WTC11 (cell line): Measurements from ENCODE around the gene TTC4. TPM values are rescaled to one million over a fixed set of nuclear protein-coding genes. Genes with fewer than 3 reads are reported as not detected.

Experiments used
- ATAC-seq: fragments of 200-7000 bp; cut with Tn5 transposase; 2 replicates; pipeline ENCODE4 v1.10.0; 2021; ENCODE audit warnings: mild to moderate bottlenecking, moderate library complexity
- CTCF ChIA-PET: fragments of 300-600 bp; sonication (Branson Sonifier 250); formaldehyde crosslinking; loops from one replicate; lab custom pipeline; 2021; ENCODE audit warnings: antibody characterized with exemption; lab: Charles Lee
- POLR2A ChIA-PET: fragments of 350-600 bp; sonication (Branson Sonifier 250); formaldehyde crosslinking; loops from one replicate; lab custom pipeline; 2021; ENCODE audit warnings: antibody characterized with exemption; lab: Charles Lee
- DNase-seq: peaks from one replicate; pipeline ENCODE4 v3.0.0; 2021; ENCODE audit warnings: low spot score
- H3K27ac Mint-ChIP-seq: 2 replicates; pipeline ENCODE4 v1.8.0; 2021; ENCODE audit warnings: mixed read lengths
- H3K27me3 Mint-ChIP-seq: 2 replicates; pipeline ENCODE4 v1.8.0; 2021; ENCODE audit warnings: low read depth, mild to moderate bottlenecking, moderate library complexity, mixed read lengths
- H3K36me3 Mint-ChIP-seq: 2 replicates; pipeline ENCODE4 v1.8.0; 2021; ENCODE audit warnings: mixed read lengths
- H3K4me1 Mint-ChIP-seq: 2 replicates; pipeline ENCODE4 v1.8.0; 2022; ENCODE audit warnings: mixed read lengths
- H3K4me3 Mint-ChIP-seq: 2 replicates; pipeline ENCODE4 v1.8.0; 2021; ENCODE audit warnings: mild to moderate bottlenecking, moderate library complexity, mixed read lengths
- H3K9me3 Mint-ChIP-seq: 2 replicates; pipeline ENCODE4 v1.8.0; 2021; ENCODE audit warnings: mixed read lengths
- AFF4 ChIP-seq: sonication (generic); formaldehyde crosslinking; IDR thresholded peaks from 2 replicates; pipeline ENCODE4 v1.8.1; 2023; ENCODE audit warnings: mild to moderate bottlenecking, missing genetic modification reagents, borderline replicate concordance
- CDX4 ChIP-seq: fragments of 250-450 bp; sonication (Bioruptor Pico); IDR thresholded peaks from 2 replicates; pipeline ENCODE4 v1.9.0; 2021; ENCODE audit warnings: moderate library complexity, mild to moderate bottlenecking, inconsistent platforms, borderline replicate concordance
- FOXP1 ChIP-seq: sonication (generic); formaldehyde crosslinking; IDR thresholded peaks from 2 replicates; pipeline ENCODE4 v1.8.0; 2022; ENCODE audit warnings: missing genetic modification reagents, mild to moderate bottlenecking, moderate library complexity, borderline replicate concordance
- GTF2I ChIP-seq: fragments of 250-450 bp; sonication (Bioruptor Pico); conservative IDR thresholded peaks from 2 replicates; pipeline ENCODE4 v1.4.0; 2021; ENCODE audit warnings: mild to moderate bottlenecking
- HMGA2 ChIP-seq: fragments of 250-450 bp; sonication (Bioruptor Pico); IDR thresholded peaks from 2 replicates; pipeline ENCODE4 v1.4.0; 2021; ENCODE audit warnings: mild to moderate bottlenecking, moderate library complexity
- IRF2 ChIP-seq: sonication (generic); formaldehyde crosslinking; IDR thresholded peaks from 2 replicates; pipeline ENCODE4 v1.8.0; 2022; ENCODE audit warnings: low read depth, missing genetic modification reagents, borderline replicate concordance
- JUN ChIP-seq: sonication (generic); formaldehyde crosslinking; IDR thresholded peaks from 2 replicates; pipeline ENCODE4 v1.8.0; 2023; ENCODE audit warnings: mild to moderate bottlenecking, missing genetic modification reagents
- NR2C2 ChIP-seq: sonication (generic); formaldehyde crosslinking; IDR thresholded peaks from 2 replicates; pipeline ENCODE4 v1.8.0; 2022; ENCODE audit warnings: mild to moderate bottlenecking, missing genetic modification reagents
- RORB ChIP-seq: fragments of 250-450 bp; sonication (Bioruptor Pico); IDR thresholded peaks from 2 replicates; pipeline ENCODE4 v1.9.0; 2021; ENCODE audit warnings: mild to moderate bottlenecking
- SMAD3 ChIP-seq: sonication (generic); formaldehyde crosslinking; IDR thresholded peaks from 2 replicates; pipeline ENCODE4 v1.8.0; 2022; ENCODE audit warnings: missing genetic modification reagents, mild to moderate bottlenecking, borderline replicate concordance
- SMAD4 ChIP-seq: sonication (generic); formaldehyde crosslinking; IDR thresholded peaks from 2 replicates; pipeline ENCODE4 v1.8.0; 2022; ENCODE audit warnings: mild to moderate bottlenecking, missing genetic modification reagents
- USF1 ChIP-seq: sonication (generic); formaldehyde crosslinking; IDR thresholded peaks from 2 replicates; pipeline ENCODE4 v1.8.0; 2022; ENCODE audit warnings: mild to moderate bottlenecking, missing genetic modification reagents
- ZNF121 ChIP-seq: sonication (generic); formaldehyde crosslinking; IDR thresholded peaks from 2 replicates; pipeline ENCODE4 v1.8.0; 2023; ENCODE audit warnings: missing genetic modification reagents
- ZNF232 ChIP-seq: sonication (generic); formaldehyde crosslinking; IDR thresholded peaks from 2 replicates; pipeline ENCODE4 v1.8.0; 2022; ENCODE audit warnings: mild to moderate bottlenecking, missing genetic modification reagents
- ZNF263 ChIP-seq: sonication (generic); formaldehyde crosslinking; IDR thresholded peaks from 2 replicates; pipeline ENCODE4 v1.8.1; 2022; ENCODE audit warnings: low read depth, mild to moderate bottlenecking, moderate library complexity, missing genetic modification reagents
- total RNA-seq: library from RNA; stranded (reverse); gene quantifications from 3 replicates; pipeline ENCODE4 v1.2.3, GENCODE V29; 2021
- TF ChIP-seq, protein P1 (sequence below): fragments of 250-450 bp; sonication (Bioruptor Pico); IDR thresholded peaks from 2 replicates; pipeline ENCODE4 v1.9.0; 2021; ENCODE audit warnings: mild to moderate bottlenecking, borderline replicate concordance
- TF ChIP-seq, protein P2 (sequence below): fragments of 250-450 bp; sonication (Bioruptor Pico); IDR thresholded peaks from 2 replicates; pipeline ENCODE4 v2.1.2; 2022; ENCODE audit warnings: mild to moderate bottlenecking, moderate library complexity
- TF ChIP-seq, protein P3 (sequence below): sonication (generic); formaldehyde crosslinking; IDR thresholded peaks from 2 replicates; pipeline ENCODE4 v1.8.1; 2022; ENCODE audit warnings: mild to moderate bottlenecking, moderate library complexity, missing genetic modification reagents
- TF ChIP-seq, protein P4 (sequence below): sonication (generic); formaldehyde crosslinking; IDR thresholded peaks from 2 replicates; pipeline ENCODE4 v1.8.1; 2023; ENCODE audit warnings: mild to moderate bottlenecking, missing genetic modification reagents

TTC4 gene
- total RNA-seq, 1 experiment from 2014 or later: 18.8 TPM

DNA sequence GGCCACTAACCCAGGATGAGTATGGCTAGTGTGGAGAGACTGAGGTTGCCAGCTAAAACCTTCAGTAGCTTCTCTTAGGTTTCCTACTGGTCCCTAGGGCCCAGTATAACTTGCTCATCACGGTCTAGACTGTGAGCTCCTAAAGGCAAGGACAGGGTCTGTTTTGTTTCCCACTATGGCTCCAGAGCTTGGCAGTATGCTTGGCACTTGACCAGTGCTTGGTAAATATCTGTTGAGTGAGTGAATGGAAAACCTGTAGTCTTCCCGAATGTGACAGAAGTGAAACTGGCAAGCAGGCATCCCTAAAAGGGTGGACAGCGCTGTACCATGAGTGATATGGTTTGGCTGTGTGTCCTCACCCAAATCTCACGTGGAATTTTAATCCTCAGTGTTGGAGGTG is 61.8 kb downstream of the TTC4 start:
- peaks cover 43% of the 10 kb centered on the region for H3K27me3 Mint-ChIP-seq
- no peak overlapping the region for H3K27ac Mint-ChIP-seq
- CTCF ChIA-PET: interaction anchor here (1.9 kb wide), 1 partner anchor 15 kb away, joined by 6 read pairs; no protein-coding TSS in a partner anchor
- no peak overlapping the region for H3K4me3 Mint-ChIP-seq
- no peak for ATAC-seq
- peaks cover 4% of the 10 kb centered on the region; the same call in 1 of the 2 replicates for H3K9me3 Mint-ChIP-seq
- DNase-seq: no peak
- H3K4me1 Mint-ChIP-seq: peaks cover 12% of the 10 kb centered on the region
- H3K36me3 Mint-ChIP-seq: no peaks in the 10 kb centered on the region
- TF ChIP-seq USF1 (CRISPR knock-in tag): no peak
- no peak for TF ChIP-seq FOXP1 (CRISPR knock-in tag)
- TF ChIP-seq ZNF263 (CRISPR knock-in tag): no peak
- TF ChIP-seq, protein P1, sequence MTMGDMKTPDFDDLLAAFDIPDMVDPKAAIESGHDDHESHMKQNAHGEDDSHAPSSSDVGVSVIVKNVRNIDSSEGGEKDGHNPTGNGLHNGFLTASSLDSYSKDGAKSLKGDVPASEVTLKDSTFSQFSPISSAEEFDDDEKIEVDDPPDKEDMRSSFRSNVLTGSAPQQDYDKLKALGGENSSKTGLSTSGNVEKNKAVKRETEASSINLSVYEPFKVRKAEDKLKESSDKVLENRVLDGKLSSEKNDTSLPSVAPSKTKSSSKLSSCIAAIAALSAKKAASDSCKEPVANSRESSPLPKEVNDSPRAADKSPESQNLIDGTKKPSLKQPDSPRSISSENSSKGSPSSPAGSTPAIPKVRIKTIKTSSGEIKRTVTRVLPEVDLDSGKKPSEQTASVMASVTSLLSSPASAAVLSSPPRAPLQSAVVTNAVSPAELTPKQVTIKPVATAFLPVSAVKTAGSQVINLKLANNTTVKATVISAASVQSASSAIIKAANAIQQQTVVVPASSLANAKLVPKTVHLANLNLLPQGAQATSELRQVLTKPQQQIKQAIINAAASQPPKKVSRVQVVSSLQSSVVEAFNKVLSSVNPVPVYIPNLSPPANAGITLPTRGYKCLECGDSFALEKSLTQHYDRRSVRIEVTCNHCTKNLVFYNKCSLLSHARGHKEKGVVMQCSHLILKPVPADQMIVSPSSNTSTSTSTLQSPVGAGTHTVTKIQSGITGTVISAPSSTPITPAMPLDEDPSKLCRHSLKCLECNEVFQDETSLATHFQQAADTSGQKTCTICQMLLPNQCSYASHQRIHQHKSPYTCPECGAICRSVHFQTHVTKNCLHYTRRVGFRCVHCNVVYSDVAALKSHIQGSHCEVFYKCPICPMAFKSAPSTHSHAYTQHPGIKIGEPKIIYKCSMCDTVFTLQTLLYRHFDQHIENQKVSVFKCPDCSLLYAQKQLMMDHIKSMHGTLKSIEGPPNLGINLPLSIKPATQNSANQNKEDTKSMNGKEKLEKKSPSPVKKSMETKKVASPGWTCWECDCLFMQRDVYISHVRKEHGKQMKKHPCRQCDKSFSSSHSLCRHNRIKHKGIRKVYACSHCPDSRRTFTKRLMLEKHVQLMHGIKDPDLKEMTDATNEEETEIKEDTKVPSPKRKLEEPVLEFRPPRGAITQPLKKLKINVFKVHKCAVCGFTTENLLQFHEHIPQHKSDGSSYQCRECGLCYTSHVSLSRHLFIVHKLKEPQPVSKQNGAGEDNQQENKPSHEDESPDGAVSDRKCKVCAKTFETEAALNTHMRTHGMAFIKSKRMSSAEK (CRISPR knock-in tag): no peak
- TF ChIP-seq SMAD4 (CRISPR knock-in tag): no peak
- TF ChIP-seq GTF2I: no peak
- TF ChIP-seq, protein P2, sequence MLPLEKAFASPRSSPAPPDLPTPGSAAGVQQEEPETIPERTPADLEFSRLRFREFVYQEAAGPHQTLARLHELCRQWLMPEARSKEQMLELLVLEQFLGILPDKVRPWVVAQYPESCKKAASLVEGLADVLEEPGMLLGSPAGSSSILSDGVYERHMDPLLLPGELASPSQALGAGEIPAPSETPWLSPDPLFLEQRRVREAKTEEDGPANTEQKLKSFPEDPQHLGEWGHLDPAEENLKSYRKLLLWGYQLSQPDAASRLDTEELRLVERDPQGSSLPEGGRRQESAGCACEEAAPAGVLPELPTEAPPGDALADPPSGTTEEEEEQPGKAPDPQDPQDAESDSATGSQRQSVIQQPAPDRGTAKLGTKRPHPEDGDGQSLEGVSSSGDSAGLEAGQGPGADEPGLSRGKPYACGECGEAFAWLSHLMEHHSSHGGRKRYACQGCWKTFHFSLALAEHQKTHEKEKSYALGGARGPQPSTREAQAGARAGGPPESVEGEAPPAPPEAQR (CRISPR knock-in tag): no peak
- no peak for TF ChIP-seq IRF2 (CRISPR knock-in tag)
- TF ChIP-seq, protein P3, sequence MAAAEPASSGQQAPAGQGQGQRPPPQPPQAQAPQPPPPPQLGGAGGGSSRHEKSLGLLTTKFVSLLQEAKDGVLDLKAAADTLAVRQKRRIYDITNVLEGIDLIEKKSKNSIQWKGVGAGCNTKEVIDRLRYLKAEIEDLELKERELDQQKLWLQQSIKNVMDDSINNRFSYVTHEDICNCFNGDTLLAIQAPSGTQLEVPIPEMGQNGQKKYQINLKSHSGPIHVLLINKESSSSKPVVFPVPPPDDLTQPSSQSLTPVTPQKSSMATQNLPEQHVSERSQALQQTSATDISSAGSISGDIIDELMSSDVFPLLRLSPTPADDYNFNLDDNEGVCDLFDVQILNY (CRISPR knock-in tag): no peak
- TF ChIP-seq CDX4 (CRISPR knock-in tag): no peak
- no peak for TF ChIP-seq SMAD3 (CRISPR knock-in tag)
- no peak for TF ChIP-seq JUN (CRISPR knock-in tag)
- POLR2A ChIA-PET: no interaction called here

DNA sequence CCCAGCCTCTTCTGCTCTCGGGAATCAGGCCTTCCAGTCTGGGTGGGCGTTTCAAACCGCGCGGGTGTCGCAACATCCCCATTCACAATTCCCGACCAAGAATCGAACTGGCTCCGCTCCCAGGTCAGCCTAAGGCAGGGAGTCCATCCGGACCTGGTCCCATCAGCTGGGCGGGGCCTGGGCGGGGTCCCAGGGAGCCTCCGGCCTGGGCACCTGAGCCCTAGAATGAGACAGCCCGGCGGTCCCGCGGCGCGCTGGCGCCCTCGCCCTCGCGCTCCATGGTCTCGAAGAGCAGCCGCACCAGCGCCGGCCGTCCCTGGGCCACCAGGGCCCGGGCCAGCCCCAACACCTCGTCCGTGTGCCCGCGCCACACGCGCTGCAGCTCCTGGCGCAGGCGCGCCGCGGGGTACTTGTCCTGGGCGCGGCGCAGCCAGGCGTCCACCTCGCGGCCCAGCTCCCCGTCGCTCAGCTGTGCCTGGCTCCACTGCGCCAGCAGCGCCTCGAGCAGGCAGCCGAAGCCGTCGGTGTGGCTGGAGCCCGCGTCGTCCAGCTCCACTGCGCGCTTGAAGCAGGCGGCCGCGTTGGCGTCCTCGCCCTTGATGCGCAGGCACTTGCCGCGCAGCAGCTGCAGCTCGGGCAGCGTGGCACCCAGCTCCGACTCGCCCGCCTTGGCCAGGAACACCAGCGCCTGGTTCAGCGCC is 65.5 kb downstream of the TTC4 start:
- POLR2A ChIA-PET: no interaction called here
- peak; percentile 64 for DNase-seq
- Mint-ChIP-seq H3K27ac (no peak overlapping the region), H3K36me3 (no peaks in the 10 kb centered on the region), H3K9me3 (no peaks in the 10 kb centered on the region), H3K27me3 (peaks cover 54% of the 10 kb centered on the region), H3K4me3 (peak overlapping the region; percentile 52), H3K4me1 (peaks cover 5% of the 10 kb centered on the region; the same call in 1 of the 2 replicates)
- CTCF ChIA-PET: interaction anchor here (0.5 to 2.3 kb wide), 9 partner anchors 8 to 599 kb away, joined by 3 to 26 read pairs (median 3); partner anchors contain the start of gene TTC22
- peak; percentile 82 for ATAC-seq
- peak; percentile 97 for TF ChIP-seq ZNF232 (CRISPR knock-in tag)
- peak; percentile 98 for TF ChIP-seq SMAD3 (CRISPR knock-in tag)
- peak; percentile 68 for TF ChIP-seq NR2C2
- TF ChIP-seq AFF4 (CRISPR knock-in tag): peak; percentile 90; the same call in 1 of the 2 replicates
- no peak for TF ChIP-seq ZNF121 (CRISPR knock-in tag)
- TF ChIP-seq RORB (CRISPR knock-in tag): no peak
- no peak for TF ChIP-seq HMGA2 (CRISPR knock-in tag)
- TF ChIP-seq, protein P4, sequence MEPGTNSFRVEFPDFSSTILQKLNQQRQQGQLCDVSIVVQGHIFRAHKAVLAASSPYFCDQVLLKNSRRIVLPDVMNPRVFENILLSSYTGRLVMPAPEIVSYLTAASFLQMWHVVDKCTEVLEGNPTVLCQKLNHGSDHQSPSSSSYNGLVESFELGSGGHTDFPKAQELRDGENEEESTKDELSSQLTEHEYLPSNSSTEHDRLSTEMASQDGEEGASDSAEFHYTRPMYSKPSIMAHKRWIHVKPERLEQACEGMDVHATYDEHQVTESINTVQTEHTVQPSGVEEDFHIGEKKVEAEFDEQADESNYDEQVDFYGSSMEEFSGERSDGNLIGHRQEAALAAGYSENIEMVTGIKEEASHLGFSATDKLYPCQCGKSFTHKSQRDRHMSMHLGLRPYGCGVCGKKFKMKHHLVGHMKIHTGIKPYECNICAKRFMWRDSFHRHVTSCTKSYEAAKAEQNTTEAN (CRISPR knock-in tag): peak; percentile 98
